HG02623 (cell line): ENCODE data around the gene SELPLG.
A peak's percentile ranks its signal among the peaks of the same experiment; 100 is the strongest.
"Not testable (repeated sequence)": the region's sequence is repeated elsewhere in the genome, so short reads cannot be mapped to it uniquely, and the experiment has no call there.

Experiments used
- ATAC-seq: cut with Tn5 transposase; IDR thresholded peaks from one replicate; pipeline ENCODE4 v1.9.1; 2021; ENCODE audit warnings: moderate library complexity; ENCODE audit not compliant: unreplicated experiment

The SELPLG gene

DNA sequence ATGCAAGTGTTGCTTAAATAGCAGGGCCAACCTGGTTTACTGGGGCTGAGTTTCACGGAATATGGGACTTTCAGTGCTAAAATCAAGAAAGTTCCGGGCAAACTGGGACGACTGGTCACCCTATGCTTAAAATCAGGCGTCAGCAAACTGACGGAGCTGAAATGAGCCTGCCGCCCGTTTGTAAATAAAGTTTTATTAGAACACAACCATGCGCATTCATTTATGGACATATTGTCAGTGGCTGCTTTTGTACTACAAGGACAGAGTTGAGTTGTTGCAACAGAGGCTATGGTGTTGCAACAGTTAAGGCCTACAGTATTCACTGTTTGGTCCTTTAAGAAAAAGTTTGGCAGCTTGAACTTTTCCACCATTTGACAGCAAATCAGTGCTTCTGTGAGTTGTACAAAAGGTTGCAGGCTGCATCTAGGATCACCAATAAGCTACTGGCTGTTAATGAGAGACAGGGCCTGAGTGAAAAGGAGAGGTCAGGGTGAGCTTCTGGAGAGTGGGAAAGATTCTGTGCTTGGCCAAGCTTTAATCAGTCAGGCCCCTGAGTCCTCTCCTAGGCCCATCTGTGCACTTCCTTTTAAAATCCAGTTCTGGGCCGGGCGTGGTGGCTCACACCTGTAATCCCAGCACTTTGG, 13.3 kb downstream of the SELPLG start:
- ATAC-seq: no peak

- no peak for ATAC-seq
These were observed 14.1 kb downstream of the SELPLG start for GRCh38 chr12:108619369-108620160.

DNA sequence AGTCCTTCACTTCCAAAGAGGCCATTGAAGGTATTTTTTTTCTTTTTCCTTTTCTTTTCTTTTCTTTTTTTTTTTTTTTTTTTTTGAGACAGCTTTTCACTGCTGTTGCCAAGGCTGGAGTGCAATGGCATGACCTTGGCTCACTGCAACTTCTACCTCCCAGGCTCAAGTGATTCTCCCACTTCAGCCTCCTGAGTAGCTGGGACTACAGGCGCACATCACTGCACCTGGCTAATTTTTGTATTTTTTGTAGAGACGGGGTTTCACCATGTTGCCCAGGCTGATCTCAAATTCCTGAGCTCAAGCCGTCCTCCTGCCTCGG, 14.8 kb downstream of the SELPLG start:
- not testable (repeated sequence) for ATAC-seq

DNA sequence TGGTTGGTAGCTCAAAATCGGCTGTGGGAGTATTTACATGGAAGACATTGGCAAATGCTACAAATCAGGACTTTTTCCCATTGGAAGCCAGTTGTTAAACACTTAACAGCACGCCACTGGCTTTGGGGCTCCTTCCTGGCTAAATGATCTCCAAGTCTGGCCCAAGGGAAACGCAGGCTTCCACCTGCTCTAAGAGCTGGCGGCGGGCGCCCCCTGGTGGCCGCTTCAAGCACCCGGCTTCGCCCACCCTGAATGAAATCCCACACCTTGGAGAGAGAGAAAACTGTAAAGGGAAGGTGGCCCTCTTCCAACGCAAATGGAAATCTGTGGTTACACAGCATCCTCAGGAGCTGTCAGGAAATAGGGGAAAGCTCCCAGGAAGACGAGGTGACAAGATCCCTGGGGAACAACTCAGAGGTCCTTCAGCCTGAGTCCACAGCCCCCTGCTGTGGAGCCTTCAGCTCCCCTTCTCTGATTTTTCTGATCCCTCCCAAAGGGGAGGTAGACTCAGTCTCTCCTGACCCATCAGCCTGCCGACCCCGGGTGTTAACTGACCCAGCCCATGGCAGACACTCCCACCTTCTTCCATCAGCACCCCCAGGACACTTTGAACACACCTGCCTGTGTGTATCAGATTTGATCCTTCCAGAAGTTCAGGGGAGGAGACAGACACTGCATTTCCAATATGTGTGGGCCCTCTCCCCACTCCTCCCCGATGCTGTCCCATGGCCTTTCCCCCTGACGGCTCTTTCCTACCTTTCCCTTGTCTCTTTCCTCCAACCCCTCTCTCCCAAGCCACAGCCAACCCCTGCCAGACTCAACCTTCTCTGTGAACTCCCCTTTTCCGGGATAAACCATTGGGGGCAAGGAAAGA, 15.4 kb downstream of the SELPLG start:
- peak; percentile 29 for ATAC-seq

DNA sequence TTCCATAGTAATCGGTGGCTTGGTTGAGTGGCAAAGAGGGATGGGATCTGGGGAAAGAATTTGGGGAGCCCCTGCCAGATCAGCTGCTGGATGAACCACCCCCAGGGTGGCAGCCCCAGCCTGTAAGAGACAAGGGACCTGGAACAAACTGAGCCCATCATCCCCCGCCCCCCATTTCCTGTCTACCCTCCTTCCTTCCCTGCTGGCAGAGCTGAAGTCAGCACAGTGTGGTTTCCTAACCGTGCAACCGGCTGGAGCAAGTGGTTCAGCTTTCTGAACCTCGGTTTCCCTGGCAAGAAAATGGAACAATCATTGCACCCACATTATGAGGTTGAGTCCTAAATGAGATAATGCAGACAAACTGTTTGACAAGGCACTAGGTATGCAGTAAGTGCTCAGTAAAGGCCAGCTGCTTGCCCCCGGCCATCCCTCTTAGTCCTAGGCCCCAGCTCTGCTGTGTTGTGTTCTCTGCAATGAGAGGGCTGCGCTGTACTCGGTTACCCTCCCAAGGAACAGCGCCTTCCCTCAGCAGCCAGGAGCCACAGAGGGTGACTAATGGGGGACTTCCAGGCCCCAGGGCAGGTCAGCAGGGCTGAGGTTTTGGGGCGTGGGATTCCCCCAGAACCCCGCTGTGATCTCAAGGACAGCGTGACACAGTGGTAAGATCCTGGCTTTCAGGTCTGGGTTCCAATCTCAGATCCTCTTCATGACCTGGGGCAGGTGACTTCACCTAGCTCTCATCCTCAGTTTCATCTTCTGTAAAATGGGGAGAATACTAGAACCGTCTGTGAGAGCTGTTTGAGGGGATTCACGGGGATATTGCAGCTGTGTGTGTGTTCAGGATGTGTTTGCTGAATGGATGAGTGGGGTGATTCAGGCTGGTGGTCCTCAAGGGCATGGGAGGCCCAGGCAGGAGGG, 16.5 kb downstream of the SELPLG start:
- ATAC-seq: peak; percentile 76

GRCh38 chr12:108616359-108616758, 17.3 kb downstream of the SELPLG start:
- no peak for ATAC-seq

DNA sequence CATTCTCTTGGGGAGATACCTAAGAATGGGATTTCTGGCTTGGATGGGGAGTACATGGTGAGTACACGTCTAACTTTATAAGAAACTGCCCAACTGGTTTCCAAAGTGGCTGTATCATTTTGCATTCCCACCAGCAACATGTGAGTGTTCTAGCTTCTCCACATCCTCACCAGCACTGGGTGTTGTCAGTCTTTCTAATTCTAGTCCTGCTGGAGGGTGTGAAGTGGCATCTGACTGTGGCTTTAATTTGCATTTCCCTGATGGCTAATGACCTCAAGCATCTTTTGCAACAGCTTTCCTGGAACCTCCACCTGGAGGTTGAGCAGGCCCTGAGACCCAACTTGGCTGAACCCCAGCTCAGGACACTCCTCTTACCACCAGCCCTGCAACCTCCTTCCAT, 17.8 kb downstream of the SELPLG start:
- no peak for ATAC-seq

GRCh38 chr12:108614639-108615038, 19.1 kb downstream of the SELPLG start:
- ATAC-seq: no peak

DNA sequence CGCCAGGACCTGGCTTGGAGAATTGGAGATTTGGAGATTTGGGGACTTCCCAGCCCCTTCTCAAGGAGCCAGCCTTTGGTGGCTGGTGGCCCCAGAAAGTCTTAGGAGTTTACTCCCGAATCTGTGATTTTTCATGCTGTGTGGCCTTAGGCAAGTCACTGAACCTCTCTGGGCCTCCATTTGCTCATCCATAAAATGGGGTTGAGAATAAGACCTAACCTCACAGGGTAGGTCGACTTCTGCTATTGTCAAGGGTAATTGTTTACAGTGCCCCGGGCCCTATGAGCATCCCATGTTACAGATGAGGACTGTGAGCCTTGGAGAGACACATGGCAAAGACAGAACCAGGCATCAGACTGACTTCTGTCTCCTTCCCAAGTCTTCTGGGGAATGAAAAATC, 19.7 kb downstream of the SELPLG start:
- no peak for ATAC-seq

DNA sequence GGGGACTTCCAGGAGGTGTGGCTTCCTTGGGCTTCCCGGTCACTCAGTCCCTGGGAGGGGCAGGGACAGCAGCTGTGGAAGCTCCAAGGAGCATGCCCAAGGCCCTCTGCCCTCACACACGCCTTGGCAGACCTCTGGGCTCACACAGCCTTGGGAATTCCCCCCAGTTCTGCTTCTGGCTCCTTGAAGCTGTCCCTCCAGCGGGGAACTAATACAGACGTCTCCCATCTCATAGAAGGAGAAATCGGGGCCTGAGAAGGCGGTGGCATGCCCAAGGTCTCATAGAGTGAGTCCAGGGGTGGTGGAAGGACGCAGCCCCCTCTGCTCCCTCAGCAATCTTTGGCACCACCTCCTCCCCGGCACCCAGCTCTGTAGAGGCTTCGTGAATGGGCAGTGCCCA, 20.1 kb downstream of the SELPLG start:
- ATAC-seq: no peak

DNA sequence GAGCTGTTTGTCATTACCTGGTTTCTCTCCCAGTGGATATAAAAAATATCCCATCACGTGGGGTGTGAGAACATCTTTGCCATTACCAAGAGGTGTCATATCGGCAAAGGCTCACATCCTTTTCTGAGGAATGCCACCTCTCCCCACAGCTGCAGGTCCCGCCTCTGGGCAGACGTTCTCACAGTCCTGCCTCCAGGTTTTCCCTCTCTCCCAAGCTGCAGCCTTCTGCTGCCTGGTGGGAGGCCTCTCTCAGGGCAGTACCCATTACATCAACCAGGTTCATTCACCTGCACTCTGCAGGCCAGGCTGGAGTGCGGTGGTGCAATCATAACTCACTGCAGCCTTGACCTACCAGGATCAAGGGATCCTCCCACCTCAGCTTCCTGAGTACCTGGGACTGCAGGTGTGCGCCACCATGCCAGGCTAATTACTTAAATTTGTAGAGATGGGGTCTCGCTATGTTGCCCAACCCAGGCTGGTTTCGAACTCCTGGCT, 20.9 kb downstream of the SELPLG start:
- ATAC-seq: no peak

DNA sequence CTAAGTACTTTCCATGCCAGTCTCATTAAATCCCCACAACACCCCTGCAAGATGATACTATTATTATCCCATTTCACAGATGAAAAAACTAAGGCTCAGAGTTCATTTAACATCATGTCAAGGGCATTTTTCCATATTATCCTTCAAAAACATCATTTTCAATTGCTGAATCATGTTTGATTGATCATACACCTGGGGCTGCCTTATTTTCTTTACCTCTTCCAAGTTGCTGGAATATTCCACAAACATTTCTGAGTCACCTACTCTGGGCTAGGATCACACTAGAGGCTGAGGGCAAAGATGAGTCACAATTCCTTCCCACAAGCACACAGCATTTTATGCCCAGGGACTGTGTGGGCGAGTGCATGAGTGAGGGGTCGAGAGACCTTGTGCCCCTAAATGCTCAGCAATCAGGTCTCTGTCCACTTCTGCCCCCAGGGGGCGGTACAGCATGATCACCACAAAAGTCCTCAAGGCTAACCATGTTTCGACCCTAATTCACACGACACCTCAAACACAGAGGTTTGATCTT, 21.7 kb downstream of the SELPLG start:
- ATAC-seq: no peak

DNA sequence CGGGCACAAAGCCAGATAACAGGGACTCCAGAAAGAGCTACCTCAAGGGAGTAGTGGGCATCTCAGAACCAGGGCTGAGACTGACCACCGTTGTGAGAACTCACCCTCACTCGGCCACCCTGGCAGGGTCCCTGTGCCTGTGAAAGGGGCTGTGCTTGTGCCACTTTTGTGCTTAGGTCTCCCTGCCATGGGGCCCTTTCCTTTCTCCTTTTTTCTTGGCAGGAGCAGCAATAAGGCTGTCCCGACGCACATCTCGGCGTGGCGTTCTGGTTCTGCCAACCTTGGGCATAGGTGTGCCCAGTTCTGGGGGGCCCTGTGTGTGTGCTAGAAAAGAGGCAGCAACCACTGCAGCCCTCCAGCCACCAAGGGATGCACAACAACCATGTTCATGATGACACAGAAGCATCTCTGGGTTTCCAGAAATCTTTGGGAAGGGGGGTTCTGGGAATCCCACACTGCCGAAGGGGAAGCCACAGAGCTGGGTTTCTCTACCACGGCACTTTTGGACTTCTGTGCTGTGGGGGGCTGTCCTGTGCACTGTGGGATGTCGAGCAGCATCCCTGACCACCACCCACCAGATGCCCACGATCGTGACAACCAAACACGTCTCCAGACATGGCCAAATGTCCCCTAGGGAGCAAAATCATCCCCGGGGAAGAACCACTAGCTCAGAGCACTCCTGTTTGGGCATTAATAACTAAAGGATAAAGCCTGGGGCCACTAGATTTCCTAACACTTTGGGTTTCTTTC, 22.7 kb downstream of the SELPLG start:
- ATAC-seq: no peak

- ATAC-seq: no peak
These were observed 23.3 kb downstream of the SELPLG start for GRCh38 chr12:108610336-108610815.

DNA sequence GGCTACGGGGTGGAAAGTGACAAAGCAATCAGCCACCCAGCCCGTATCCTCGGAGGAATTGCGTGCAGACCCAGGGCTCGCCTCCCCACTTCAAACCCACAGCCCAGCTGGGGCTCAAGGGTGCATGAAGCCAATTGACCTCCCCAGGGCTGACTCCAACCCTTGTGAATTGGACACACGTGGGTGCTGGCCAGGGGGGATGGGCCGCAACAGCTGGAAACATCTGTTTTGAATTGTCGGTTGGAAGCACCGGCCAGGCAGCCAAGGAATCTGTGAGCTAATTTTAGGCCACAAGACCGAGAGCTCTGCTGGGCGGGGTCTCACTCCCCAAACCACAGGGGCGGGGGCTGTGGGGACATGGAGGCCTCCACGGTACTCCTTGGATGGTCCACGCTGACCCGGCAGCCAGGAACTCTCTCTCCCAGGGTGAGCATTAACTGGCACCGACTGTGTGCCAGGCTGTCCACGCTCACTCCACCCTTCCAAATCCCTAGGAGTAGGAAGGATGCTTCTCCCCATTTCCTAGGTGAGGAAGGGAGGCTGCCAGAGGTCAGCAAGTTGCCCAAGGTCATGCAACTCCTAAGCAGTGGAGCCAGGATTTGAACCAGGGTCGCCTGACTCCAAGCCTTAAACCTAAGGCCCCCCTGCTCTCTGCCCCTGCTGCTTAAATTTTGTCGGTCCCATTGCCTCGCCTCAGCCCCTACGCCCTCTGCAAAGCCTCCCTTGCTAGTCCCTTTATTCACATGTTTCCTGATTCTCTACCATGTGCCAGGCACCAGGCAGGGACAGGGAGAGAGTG, 24.0 kb downstream of the SELPLG start:
- no peak for ATAC-seq

DNA sequence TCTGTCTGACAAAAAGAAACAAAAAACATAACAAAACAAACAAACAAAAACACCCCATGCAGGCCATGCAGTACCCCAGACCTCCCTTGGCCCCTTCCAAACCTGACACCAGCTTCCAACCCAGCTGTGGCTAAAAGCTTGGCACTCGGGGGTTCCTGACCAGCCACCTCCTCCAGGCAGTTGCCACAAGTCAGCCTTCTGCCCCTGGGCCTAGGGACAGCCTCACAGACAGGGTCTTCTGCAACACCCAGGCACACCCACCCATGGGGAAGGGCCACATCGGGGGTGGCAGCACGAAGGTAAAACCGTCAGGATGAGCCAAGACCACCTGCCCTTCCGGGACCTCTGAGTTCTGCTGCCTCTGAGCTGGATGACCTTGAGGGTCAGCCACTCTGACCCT, 25.1 kb downstream of the SELPLG start:
- ATAC-seq: no peak

DNA sequence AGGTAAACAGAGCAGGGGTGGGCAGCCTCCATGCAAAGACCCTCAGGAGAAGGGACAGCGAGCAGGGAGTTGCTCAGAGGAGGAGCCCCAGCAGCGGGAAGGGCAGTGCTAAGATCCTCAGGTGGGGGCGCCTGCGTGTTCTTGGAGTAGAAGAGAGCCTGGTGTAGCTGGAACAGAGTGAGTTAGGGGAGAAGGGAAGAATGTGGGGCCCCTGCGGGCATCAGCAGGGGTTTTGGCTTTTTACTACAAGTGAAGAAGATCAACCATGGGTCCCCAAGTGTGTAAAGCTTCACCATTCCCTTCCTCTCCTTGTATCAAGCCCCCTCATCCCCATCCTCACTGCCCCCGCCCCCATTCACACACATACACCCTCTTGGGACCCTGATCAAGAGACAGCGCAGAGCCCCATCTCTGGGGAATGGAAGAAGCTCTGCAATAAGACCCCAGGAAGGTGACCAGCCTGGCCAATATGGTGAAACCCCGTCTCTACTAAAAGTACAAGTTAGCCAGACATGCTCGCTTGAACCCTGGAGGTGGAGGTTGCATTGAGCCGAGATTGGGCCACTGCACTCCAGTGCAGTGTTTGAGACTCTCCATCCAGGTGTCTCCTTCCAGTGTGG, 25.6 kb downstream of the SELPLG start:
- no peak for ATAC-seq

DNA sequence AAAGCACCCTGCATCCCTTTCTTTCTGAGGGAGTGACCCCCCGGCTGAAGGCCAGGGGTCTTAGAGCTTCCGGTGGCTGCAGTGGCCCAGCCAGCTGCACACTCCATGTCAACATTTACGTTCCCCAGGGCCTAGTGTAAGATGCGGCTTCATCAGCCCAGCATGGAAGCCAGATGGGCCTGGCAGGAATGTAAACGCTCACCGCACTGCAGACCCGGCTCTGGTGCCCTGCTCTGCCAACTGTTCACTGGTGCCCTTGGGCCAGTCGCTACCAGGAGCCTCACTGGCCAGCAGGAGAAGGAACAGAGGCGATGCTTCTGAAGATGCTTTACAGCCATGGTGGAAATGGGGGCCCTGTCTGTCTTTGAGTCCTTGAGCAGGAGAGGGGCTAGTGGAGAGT, 27.2 kb downstream of the SELPLG start:
- no peak for ATAC-seq
